ENCODE data around the gene TSPAN4. TPM values are rescaled to one million over a fixed set of nuclear protein-coding genes. Genes with fewer than 3 reads are reported as not detected.
A peak's percentile ranks its signal among the peaks of the same experiment; 100 is the strongest.

The TSPAN4 gene
- total RNA-seq, 1 donor from 2014 or later = 69.2 TPM

DNA sequence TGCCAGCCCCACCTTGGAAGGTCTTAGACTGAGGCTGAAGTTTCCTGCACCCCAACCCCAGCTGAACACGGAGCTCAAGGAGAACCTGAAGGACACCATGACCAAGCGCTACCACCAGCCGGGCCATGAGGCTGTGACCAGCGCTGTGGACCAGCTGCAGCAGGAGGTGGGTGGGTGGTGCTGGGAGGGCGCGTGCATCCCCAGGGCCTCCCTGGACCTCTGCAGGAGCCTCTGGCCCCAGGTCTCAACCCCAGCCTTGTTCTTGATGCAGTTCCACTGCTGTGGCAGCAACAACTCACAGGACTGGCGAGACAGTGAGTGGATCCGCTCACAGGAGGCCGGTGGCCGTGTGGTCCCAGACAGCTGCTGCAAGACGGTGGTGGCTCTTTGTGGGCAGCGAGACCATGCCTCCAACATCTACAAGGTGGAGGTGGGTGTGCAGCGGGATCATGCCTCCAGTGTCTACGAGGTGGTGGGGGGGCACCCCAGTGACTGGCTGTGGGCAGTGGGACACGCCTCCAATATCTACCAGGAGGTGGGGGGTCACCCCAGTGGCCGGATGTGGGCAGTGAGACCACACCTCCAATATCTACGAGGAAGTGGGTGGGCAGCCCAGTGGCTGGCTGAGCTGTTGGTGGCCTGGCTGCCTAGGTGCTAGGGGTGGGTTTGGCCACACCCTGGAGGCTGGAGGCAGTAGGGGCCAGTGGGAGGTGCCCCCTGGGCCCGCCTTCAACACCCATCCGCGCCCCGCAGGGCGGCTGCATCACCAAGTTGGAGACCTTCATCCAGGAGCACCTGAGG lies 5.3 kb upstream of the TSPAN4 start:
- Mint-ChIP-seq H3K4me1 (ENCODE audit: low read depth) (peaks cover 39% of the 10 kb centered on the region), H3K27ac (ENCODE audit: unreplicated experiment) (no peak overlapping the region), H3K9me3 (ENCODE audit: low read depth) (no peaks in the 10 kb centered on the region), H3K36me3 (ENCODE audit: low read depth) (peaks cover 6% of the 10 kb centered on the region), H3K4me3 (ENCODE audit: unreplicated experiment) (no peak overlapping the region), H3K27me3 (ENCODE audit: low read depth) (no peaks in the 10 kb centered on the region)
- TF ChIP-seq CTCF (IDR thresholded peaks at IDR 0.05) = no peak
- DNase-seq (ENCODE audit: low spot score) = no peak

GRCh38 chr11:837990-838307 lies 4.7 kb upstream of the TSPAN4 start:
- Mint-ChIP-seq H3K27me3 (ENCODE audit: low read depth) (no peaks in the 10 kb centered on the region), H3K4me1 (ENCODE audit: low read depth) (peaks cover 38% of the 10 kb centered on the region), H3K27ac (ENCODE audit: unreplicated experiment) (no peak overlapping the region), H3K36me3 (ENCODE audit: low read depth) (peaks cover 6% of the 10 kb centered on the region), H3K9me3 (ENCODE audit: low read depth) (no peaks in the 10 kb centered on the region), H3K4me3 (ENCODE audit: unreplicated experiment) (no peak overlapping the region)
- no peak for DNase-seq (ENCODE audit: low spot score)
- no peak for TF ChIP-seq CTCF (IDR thresholded peaks at IDR 0.05)

- Mint-ChIP-seq H3K27ac (ENCODE audit: unreplicated experiment) (peak overlapping the region; percentile 59), H3K4me1 (ENCODE audit: low read depth) (peaks cover 43% of the 10 kb centered on the region), H3K4me3 (ENCODE audit: unreplicated experiment) (no peak overlapping the region), H3K9me3 (ENCODE audit: low read depth) (no peaks in the 10 kb centered on the region), H3K27me3 (ENCODE audit: low read depth) (no peaks in the 10 kb centered on the region), H3K36me3 (ENCODE audit: low read depth) (peaks cover 6% of the 10 kb centered on the region)
- peak; percentile 51 for TF ChIP-seq CTCF (IDR thresholded peaks at IDR 0.05)
- no peak for DNase-seq (ENCODE audit: low spot score)
These were observed 4.0 kb upstream of the TSPAN4 start for GRCh38 chr11:838441-839279.

GRCh38 chr11:839280-839623 lies 3.4 kb upstream of the TSPAN4 start:
- TF ChIP-seq CTCF (IDR thresholded peaks at IDR 0.05) = no peak
- Mint-ChIP-seq H3K27me3 (ENCODE audit: low read depth) (no peaks in the 10 kb centered on the region), H3K4me1 (ENCODE audit: low read depth) (peaks cover 44% of the 10 kb centered on the region), H3K27ac (ENCODE audit: unreplicated experiment) (peak overlapping the region; percentile 5), H3K36me3 (ENCODE audit: low read depth) (peaks cover 6% of the 10 kb centered on the region), H3K9me3 (ENCODE audit: low read depth) (no peaks in the 10 kb centered on the region), H3K4me3 (ENCODE audit: unreplicated experiment) (no peak overlapping the region)
- DNase-seq (ENCODE audit: low spot score) = no peak

- H3K27ac Mint-ChIP-seq (ENCODE audit: unreplicated experiment) = peak overlapping the region; percentile 91
- H3K36me3 Mint-ChIP-seq (ENCODE audit: low read depth) = peaks cover 6% of the 10 kb centered on the region
These were observed 2.6 kb upstream of the TSPAN4 start for GRCh38 chr11:839875-840617.

More at GRCh38 chr11:839875-840617, 2.6 kb upstream of the TSPAN4 start:
- DNase-seq (ENCODE audit: low spot score) = no peak
- no peaks in the 10 kb centered on the region for H3K27me3 Mint-ChIP-seq (ENCODE audit: low read depth)
- H3K4me1 Mint-ChIP-seq (ENCODE audit: low read depth) = peaks cover 43% of the 10 kb centered on the region
- no peaks in the 10 kb centered on the region for H3K9me3 Mint-ChIP-seq (ENCODE audit: low read depth)
- TF ChIP-seq CTCF (IDR thresholded peaks at IDR 0.05) = peak; percentile 67
- peak overlapping the region; percentile 83 for H3K4me3 Mint-ChIP-seq (ENCODE audit: unreplicated experiment)
